Daoy (cell line): Measurements from ENCODE around the gene TMEM163. TPM values are rescaled to one million over a fixed set of nuclear protein-coding genes. Genes with fewer than 3 reads are reported as not detected.
A peak's percentile ranks its signal among the peaks of the same experiment; 100 is the strongest.
"Not testable (repeated sequence)": the region's sequence is repeated elsewhere in the genome, so short reads cannot be mapped to it uniquely, and the experiment has no call there.

Source experiments
- DNase-seq: peaks from one replicate; pipeline ENCODE4 v3.0.0-alpha.2; 2015; ENCODE audit warnings: low read depth
- total RNA-seq: library from RNA; depleted of rRNA; stranded (reverse); fragments of >200 nt; shearing (Covaris generic); gene quantifications from 2 replicates; pipeline ENCODE4 v1.2.3, GENCODE V29; 2014

The TMEM163 gene
- total RNA-seq, 1 experiment from 2014 or later: 0.34 TPM

GRCh38 chr2:134536296-134536695, 182.5 kb downstream of the TMEM163 start:
- no peak for DNase-seq

- DNase-seq: no peak
These were observed 186.3 kb downstream of the TMEM163 start for GRCh38 chr2:134532537-134532936.

GRCh38 chr2:134527381-134527780, 191.4 kb downstream of the TMEM163 start:
- peak; percentile 12 for DNase-seq

GRCh38 chr2:134522496-134523455, 196.0 kb downstream of the TMEM163 start:
- no peak for DNase-seq

GRCh38 chr2:134518101-134518500, 200.7 kb downstream of the TMEM163 start:
- no peak for DNase-seq

GRCh38 chr2:134515137-134515536, 203.7 kb downstream of the TMEM163 start:
- no peak for DNase-seq

- no peak for DNase-seq
These were observed 205.4 kb downstream of the TMEM163 start for GRCh38 chr2:134513465-134513804.

GRCh38 chr2:134512734-134513464, 205.9 kb downstream of the TMEM163 start:
- no peak for DNase-seq

- no peak for DNase-seq
These were observed 210.4 kb downstream of the TMEM163 start for GRCh38 chr2:134508391-134508790.

GRCh38 chr2:134507697-134508096, 211.1 kb downstream of the TMEM163 start:
- DNase-seq: no peak

GRCh38 chr2:134507159-134507558, 211.6 kb downstream of the TMEM163 start:
- not testable (repeated sequence) for DNase-seq

GRCh38 chr2:134505446-134505845, 213.4 kb downstream of the TMEM163 start:
- no peak for DNase-seq

GRCh38 chr2:134504586-134505336, 214.0 kb downstream of the TMEM163 start:
- no peak for DNase-seq

- no peak for DNase-seq
These were observed 216.7 kb downstream of the TMEM163 start for GRCh38 chr2:134502104-134502503.

- DNase-seq: no peak
These were observed 217.2 kb downstream of the TMEM163 start for GRCh38 chr2:134501476-134502091.

- no peak for DNase-seq
These were observed 218.4 kb downstream of the TMEM163 start for GRCh38 chr2:134500211-134500935.

- DNase-seq: no peak
These were observed 219.4 kb downstream of the TMEM163 start for GRCh38 chr2:134499307-134499926.

GRCh38 chr2:134498654-134499053, 220.1 kb downstream of the TMEM163 start:
- DNase-seq: no peak

- DNase-seq: no peak
These were observed 225.0 kb downstream of the TMEM163 start for GRCh38 chr2:134493797-134494196.

GRCh38 chr2:134491771-134492441, 226.9 kb downstream of the TMEM163 start:
- peak; percentile 37 for DNase-seq
